Measurements from ENCODE around the gene SERPINB1. TPM values are rescaled to one million over a fixed set of nuclear protein-coding genes. Genes with fewer than 3 reads are reported as not detected.

The SERPINB1 gene
- total and polyA plus RNA-seq, 2 experiments from 2014 or later, result 5.6 to 6.5 TPM

- Histone ChIP-seq H4K20me1 (replicated peaks; ENCODE audit: insufficient read depth) (no peaks in the 10 kb centered on the region), H3K36me3 (ENCODE audit: insufficient read depth) (no peaks in the 10 kb centered on the region), H3K9me2 (ENCODE audit: insufficient read depth) (no peaks in the 10 kb centered on the region), H3K27ac (ENCODE audit: low read depth) (no peak overlapping the region), H3K27me3 (ENCODE audit: insufficient read depth) (no peaks in the 10 kb centered on the region), H3K4me3 (no peak overlapping the region), H2AFZ (no peak overlapping the region), H3F3A (replicated peaks; ENCODE audit: low read depth) (no peaks in the 10 kb centered on the region), H3K4me1 (ENCODE audit: insufficient read depth) (no peaks in the 10 kb centered on the region), H3K4me2 (no peak overlapping the region), H3K79me2 (replicated peaks; ENCODE audit: insufficient read depth) (no peaks in the 10 kb centered on the region)
- no peak overlapping the region for H3K27ac Mint-ChIP-seq
- H3K4me1 Mint-ChIP-seq, result no peaks in the 10 kb centered on the region
- ATAC-seq (no peak), DNase-seq (ENCODE audit: low spot score) (no peak)
- H3K9me3 Mint-ChIP-seq, result no peaks in the 10 kb centered on the region; the same call in 2 of the 3 replicates
- no peaks in the 10 kb centered on the region for H3K36me3 Mint-ChIP-seq (ENCODE audit: low read depth)
- peaks cover 2% of the 10 kb centered on the region for H3K27me3 Mint-ChIP-seq (ENCODE audit: insufficient read depth, low read depth, poor library complexity)
- TF ChIP-seq ETS1 (IDR thresholded peaks at IDR 0.05) (no peak), NANOG (IDR thresholded peaks at IDR 0.05; ENCODE audit: borderline replicate concordance) (no peak), EZH2phosphoT487 (IDR thresholded peaks at IDR 0.05; ENCODE audit: unreplicated experiment) (no peak), ZNF462 (CRISPR knock-in tag; IDR thresholded peaks at IDR 0.05) (no peak)
- H3K4me3 Mint-ChIP-seq, result no peak overlapping the region
Measured at GRCh38 chr6:2826131-2826530, 15.5 kb downstream of the SERPINB1 start.

Data from GM23338 (cell line).